Tibial nerve (tissue), 3 donors: ENCODE measurements around the gene CMTR2.

ENCODE experiments used
- POLR2A ChIP-seq, 2 donors: fragments of 450-650 bp; IDR thresholded peaks; one replicate each; pipeline ENCODE4 v1.6.1; 2017; ENCODE audit warnings: antibody characterized with exemption in 2 of 2, mild to moderate bottlenecking in 2 of 2, moderate library complexity in 2 of 2
- TF ChIP-seq, protein P1 (sequence below), 5 experiments: fragments of 200-600 bp in 3 of 5; fragments of 450-650 bp in 2 of 5; sonication (generic) in 3 of 5; IDR thresholded peaks; one replicate each; pipeline ENCODE4 v1.5.1; 2016 to 2019; ENCODE audit warnings: antibody characterized with exemption in 5 of 5, mild to moderate bottlenecking in 3 of 5, moderate library complexity in 2 of 5

GRCh38 chr16:71328151-71328550 is 38.9 kb upstream of the CMTR2 start:
- TF ChIP-seq, protein P1, sequence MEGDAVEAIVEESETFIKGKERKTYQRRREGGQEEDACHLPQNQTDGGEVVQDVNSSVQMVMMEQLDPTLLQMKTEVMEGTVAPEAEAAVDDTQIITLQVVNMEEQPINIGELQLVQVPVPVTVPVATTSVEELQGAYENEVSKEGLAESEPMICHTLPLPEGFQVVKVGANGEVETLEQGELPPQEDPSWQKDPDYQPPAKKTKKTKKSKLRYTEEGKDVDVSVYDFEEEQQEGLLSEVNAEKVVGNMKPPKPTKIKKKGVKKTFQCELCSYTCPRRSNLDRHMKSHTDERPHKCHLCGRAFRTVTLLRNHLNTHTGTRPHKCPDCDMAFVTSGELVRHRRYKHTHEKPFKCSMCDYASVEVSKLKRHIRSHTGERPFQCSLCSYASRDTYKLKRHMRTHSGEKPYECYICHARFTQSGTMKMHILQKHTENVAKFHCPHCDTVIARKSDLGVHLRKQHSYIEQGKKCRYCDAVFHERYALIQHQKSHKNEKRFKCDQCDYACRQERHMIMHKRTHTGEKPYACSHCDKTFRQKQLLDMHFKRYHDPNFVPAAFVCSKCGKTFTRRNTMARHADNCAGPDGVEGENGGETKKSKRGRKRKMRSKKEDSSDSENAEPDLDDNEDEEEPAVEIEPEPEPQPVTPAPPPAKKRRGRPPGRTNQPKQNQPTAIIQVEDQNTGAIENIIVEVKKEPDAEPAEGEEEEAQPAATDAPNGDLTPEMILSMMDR (IDR thresholded peaks at IDR 0.05) = no peak
- TF ChIP-seq POLR2A (IDR thresholded peaks at IDR 0.05) = no peak
